Fibroblast of the aortic adventitia (primary cell): Measurements from ENCODE around the gene BCLAF3. TPM values are rescaled to one million over a fixed set of nuclear protein-coding genes. Genes with fewer than 3 reads are reported as not detected.

Experiments used
- DNase-seq: peaks from one replicate; pipeline ENCODE4 v3.0.0-alpha.2; 2010; ENCODE audit warnings: low read depth
- H3K4me3 ChIP-seq: 2 replicates; pipeline ENCODE4 v1.5.1; 2011; ENCODE audit warnings: low read depth, mild to moderate bottlenecking, control low read depth, low read length, moderate library complexity
- CTCF ChIP-seq: IDR thresholded peaks from 2 replicates; pipeline ENCODE4 v1.5.1; 2011; ENCODE audit warnings: mild to moderate bottlenecking, low read length, control low read depth, inconsistent platforms; ENCODE audit not compliant: insufficient read depth
- total RNA-seq: library from RNA; depleted of rRNA; stranded (reverse); fragments of >200 nt; gene quantifications from 2 replicates; pipeline ENCODE4 v1.2.3, GENCODE V29; 2012; ENCODE audit warnings: low replicate concordance

The BCLAF3 gene
- 8.0 and 11.0 TPM in 2 replicates for total RNA-seq

GRCh38 chrX:19990556-19991349 lies at the start of gene BCLAF3:
BCLAF3 (minus strand) TSS chrX:19991061; CDS start chrX:19970264, 20,797 bp downstream.
- H3K4me3 ChIP-seq, result peak within 1 kb of the TSS; percentile 72
- TF ChIP-seq CTCF, result peak; percentile 53
- DNase-seq, result peak; percentile 79

GRCh38 chrX:20038966-20039365 lies 48.1 kb upstream of the BCLAF3 start:
- no peak overlapping the region for H3K4me3 ChIP-seq
- DNase-seq, result no peak
- TF ChIP-seq CTCF, result no peak

DNA sequence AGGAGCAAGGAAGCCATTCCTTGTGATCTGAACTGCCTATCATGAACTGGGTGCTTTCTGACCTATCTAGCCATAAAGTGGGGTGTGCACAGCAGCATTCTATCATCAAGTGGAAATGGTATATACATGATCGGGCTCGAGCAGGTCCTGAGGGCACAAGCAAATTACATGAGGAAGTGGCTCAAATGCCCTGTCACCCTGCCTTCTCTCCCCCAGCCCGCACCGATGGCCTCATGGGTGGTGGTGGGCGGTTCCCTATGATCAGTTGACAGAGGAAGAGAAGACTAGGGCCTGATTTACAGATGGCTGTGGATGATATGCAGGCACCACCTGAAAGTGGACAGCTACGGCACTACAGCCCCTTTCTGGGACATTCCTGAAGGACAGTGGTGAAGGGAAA lies 46.3 kb upstream of the BCLAF3 start:
- no peak for TF ChIP-seq CTCF
- DNase-seq, result no peak
- H3K4me3 ChIP-seq, result no peak overlapping the region

- no peak for DNase-seq
- TF ChIP-seq CTCF, result no peak
Measured at GRCh38 chrX:20032201-20032600, 41.3 kb upstream of the BCLAF3 start.

DNA sequence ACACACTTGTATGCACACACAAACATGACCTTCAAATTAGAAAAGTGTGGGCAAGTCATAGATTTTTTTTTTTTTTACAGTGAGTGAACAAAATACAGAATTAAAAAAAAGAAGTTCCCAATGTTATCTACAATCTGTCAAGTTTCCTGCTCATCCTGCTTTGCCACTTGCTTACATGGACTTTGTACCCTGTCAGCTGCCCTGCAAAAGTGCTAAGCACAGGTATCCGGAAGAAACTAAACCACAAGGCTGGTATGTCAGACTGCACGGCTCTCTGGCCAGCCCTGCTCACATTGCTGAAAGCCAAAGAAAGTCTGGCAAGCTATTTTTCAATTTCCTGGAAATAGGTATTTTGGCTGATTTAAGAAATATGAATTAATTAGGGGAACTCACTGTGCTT lies 38.9 kb upstream of the BCLAF3 start:
- no peak overlapping the region for H3K4me3 ChIP-seq
- no peak for DNase-seq
- TF ChIP-seq CTCF, result no peak

More at GRCh38 chrX:20032201-20032600, 41.3 kb upstream of the BCLAF3 start:
- H3K4me3 ChIP-seq, result no peak overlapping the region

DNA sequence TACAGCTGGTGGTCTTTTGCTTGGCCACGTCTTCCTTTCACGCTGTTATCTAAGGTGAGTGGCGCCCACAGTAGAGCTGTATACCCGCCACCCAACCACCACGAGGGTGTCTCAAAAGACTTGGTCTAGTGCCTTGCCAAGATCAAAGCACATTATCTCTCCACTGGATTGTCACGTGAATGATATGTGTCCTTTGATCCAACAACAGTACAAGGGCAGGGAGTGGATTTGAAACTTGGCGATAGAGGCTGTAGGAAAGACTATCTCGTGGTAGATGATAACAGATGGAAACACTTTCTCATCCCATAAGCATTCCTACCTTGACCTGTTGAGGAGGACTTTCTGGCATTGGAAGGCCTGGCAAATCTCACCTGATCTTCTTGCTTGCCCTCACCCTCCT lies 37.7 kb upstream of the BCLAF3 start:
- no peak for DNase-seq
- H3K4me3 ChIP-seq, result no peak overlapping the region
- no peak for TF ChIP-seq CTCF

DNA sequence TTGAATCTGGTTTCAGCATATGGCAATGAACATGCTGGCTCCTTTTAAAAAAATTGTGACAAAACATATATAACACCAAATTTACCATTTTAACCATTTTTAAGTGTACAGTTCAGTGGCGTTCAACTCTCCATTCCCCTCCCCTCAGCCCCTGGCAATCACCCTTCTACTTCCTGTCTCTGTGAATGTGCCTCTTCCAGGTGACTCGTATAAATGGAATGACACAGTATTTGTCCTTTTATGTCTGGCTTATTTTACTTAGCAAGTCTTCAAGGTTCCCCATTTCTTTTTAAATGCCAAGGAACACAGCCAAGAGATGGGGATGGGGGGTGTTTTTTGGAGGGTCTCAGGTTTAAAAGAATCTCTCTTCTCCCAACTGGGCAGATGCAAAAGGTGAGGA lies 35.4 kb upstream of the BCLAF3 start:
- no peak for TF ChIP-seq CTCF
- H3K4me3 ChIP-seq, result no peak overlapping the region
- peak; percentile 35 for DNase-seq
